MM.1S (cell line): Measurements from ENCODE around the gene FAM114A1.

Experiments used
- CTCF ChIP-seq: fragments of 300-600 bp; sonication (generic); IDR thresholded peaks from 2 replicates; pipeline ENCODE4 v1.5.1; 2016; ENCODE audit warnings: antibody characterized with exemption, low read length, mixed read lengths
- EZH2 ChIP-seq: fragments of 300-600 bp; sonication (generic); optimal IDR thresholded peaks from 2 replicates; pipeline ENCODE3; 2017; ENCODE audit warnings: low read depth, mild to moderate bottlenecking, antibody characterized with exemption, low read length, mixed read lengths

DNA sequence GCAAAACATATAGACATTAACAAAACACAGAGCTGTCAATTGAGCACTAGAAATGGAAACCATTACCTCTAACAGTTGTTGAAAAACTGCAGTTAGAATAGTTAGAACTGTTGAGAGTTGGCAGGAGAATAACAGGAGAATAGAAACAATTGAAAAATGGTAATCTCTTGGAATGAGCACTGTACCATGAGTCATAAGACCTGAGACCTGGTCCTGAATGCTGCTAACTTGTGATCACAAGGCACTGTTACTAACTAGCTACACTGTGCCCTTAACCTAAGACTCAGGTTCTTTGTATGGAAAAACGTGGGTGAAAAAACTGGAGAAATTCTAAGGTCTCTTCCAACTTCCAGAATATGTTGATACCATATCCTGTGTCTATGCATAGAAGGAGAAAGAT lies 29.3 kb downstream of the FAM114A1 start:
- no peak for TF ChIP-seq CTCF
- TF ChIP-seq EZH2, result no peak
